Astrocyte (in vitro differentiated cells and primary cell): Measurements from ENCODE around the gene TGFB1. TPM values are rescaled to one million over a fixed set of nuclear protein-coding genes. Genes with fewer than 3 reads are reported as not detected.

ENCODE experiments used
- DNase-seq: peaks from one replicate; pipeline ENCODE4 v3.0.0-alpha.2; 2010; ENCODE audit warnings: low read depth
- FAIRE-seq: peaks from 2 replicates; lab custom pipeline; 2011; peaks lifted over from hg19 to GRCh38; lab: Jason Lieb, UNC
- H2AFZ ChIP-seq: 2 replicates; pipeline ENCODE4 v1.6.0; 2012; ENCODE audit warnings: low read depth, low read length, inconsistent platforms
- H3K27ac ChIP-seq: 2 replicates; pipeline ENCODE4 v1.5.1; 2011; ENCODE audit warnings: low read depth, low read length, inconsistent platforms
- H3K27me3 ChIP-seq: 2 replicates; pipeline ENCODE4 v1.6.0; 2011; ENCODE audit warnings: low read length, inconsistent platforms; ENCODE audit not compliant: insufficient read depth
- H3K36me3 ChIP-seq: 2 replicates; pipeline ENCODE4 v1.5.1; 2011; ENCODE audit warnings: low read length, inconsistent platforms; ENCODE audit not compliant: insufficient read depth
- H3K4me1 ChIP-seq: 2 replicates; pipeline ENCODE4 v1.5.1; 2011; ENCODE audit warnings: low read length, inconsistent platforms; ENCODE audit not compliant: insufficient read depth
- H3K4me2 ChIP-seq: 2 replicates; pipeline ENCODE4 v1.6.0; 2012; ENCODE audit warnings: low read length, inconsistent platforms
- H3K4me3 ChIP-seq: 2 replicates; pipeline ENCODE4 v1.5.1; 2011; ENCODE audit warnings: low read depth, mild to moderate bottlenecking, low read length, inconsistent platforms; ENCODE audit not compliant: insufficient read depth
- H3K79me2 ChIP-seq: 2 replicates; pipeline ENCODE4 v1.6.0; 2012; ENCODE audit warnings: mild to moderate bottlenecking, low read length, inconsistent platforms; ENCODE audit not compliant: insufficient read depth
- H3K9ac ChIP-seq: 2 replicates; pipeline ENCODE4 v1.6.0; 2012; ENCODE audit warnings: mild to moderate bottlenecking, low read length, inconsistent platforms
- H3K9me3 ChIP-seq: 2 replicates; pipeline ENCODE4 v1.5.1; 2012; ENCODE audit warnings: low read depth, mild to moderate bottlenecking, low read length, inconsistent platforms; ENCODE audit not compliant: insufficient read depth
- H4K20me1 ChIP-seq: 2 replicates; pipeline ENCODE4 v1.6.0; 2012; ENCODE audit warnings: low read length, inconsistent platforms; ENCODE audit not compliant: insufficient read depth
- H3K27ac Mint-ChIP-seq: one replicate; pipeline ENCODE4 v1.8.0; 2021; ENCODE audit warnings: mild to moderate bottlenecking, mixed read lengths; ENCODE audit not compliant: unreplicated experiment
- H3K27me3 Mint-ChIP-seq: one replicate; pipeline ENCODE4 v1.8.0; 2021; ENCODE audit warnings: low read depth, mixed read lengths; ENCODE audit not compliant: unreplicated experiment
- H3K36me3 Mint-ChIP-seq: one replicate; pipeline ENCODE4 v1.8.0; 2021; ENCODE audit warnings: low read depth, mixed read lengths; ENCODE audit not compliant: unreplicated experiment
- H3K4me1 Mint-ChIP-seq: one replicate; pipeline ENCODE4 v1.8.0; 2021; ENCODE audit warnings: low read depth, mixed read lengths; ENCODE audit not compliant: unreplicated experiment
- H3K4me3 Mint-ChIP-seq: one replicate; pipeline ENCODE4 v1.8.0; 2021; ENCODE audit warnings: mild to moderate bottlenecking, moderate library complexity, mixed read lengths; ENCODE audit not compliant: unreplicated experiment
- H3K9me3 Mint-ChIP-seq: one replicate; pipeline ENCODE4 v1.8.0; 2021; ENCODE audit warnings: mild to moderate bottlenecking, mixed read lengths; ENCODE audit not compliant: unreplicated experiment
- EZH2 ChIP-seq: IDR thresholded peaks from 2 replicates; pipeline ENCODE4 v1.6.1; 2012; ENCODE audit warnings: mild to moderate bottlenecking, low read length, inconsistent platforms; ENCODE audit not compliant: insufficient read depth
- total RNA-seq: library from RNA; stranded (reverse); gene quantifications from 2 replicates; pipeline ENCODE4 v1.2.1, GENCODE V29; 2021
- TF ChIP-seq, protein P1 (sequence below): IDR thresholded peaks from 2 replicates; pipeline ENCODE4 v1.5.1; 2011; ENCODE audit warnings: low read depth, mild to moderate bottlenecking, inconsistent platforms, low read length, moderate library complexity; ENCODE audit not compliant: insufficient read depth

Gene TGFB1
- total RNA-seq, 1 donor from 2014 or later: 155 TPM

DNA sequence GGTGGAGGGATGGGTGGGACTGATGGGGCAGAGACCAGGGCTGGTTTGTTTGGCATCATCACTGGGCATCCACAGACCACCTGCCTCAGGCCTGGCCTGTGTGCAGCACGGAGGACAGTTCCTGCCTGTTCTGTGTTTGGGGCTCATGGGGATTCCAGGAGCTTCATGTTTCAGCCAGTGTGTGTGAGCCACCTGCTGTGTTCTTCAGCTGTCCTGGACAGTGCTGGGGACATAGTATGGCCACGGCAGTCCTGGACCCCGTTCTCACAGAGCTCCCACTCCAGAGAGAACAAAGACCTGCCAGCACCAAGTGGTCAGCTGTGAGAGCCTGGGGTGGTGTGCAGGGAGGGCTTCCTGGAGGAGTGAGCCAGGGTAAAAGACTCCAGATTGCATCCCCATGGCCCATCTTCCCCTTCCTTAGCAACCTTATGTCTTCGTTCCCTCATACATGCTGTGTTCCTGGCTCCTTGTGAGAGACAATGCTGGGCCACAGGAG, 45.7 kb downstream of the TGFB1 start:
- Histone ChIP-seq H3K27me3 (no peaks in the 10 kb centered on the region), H3K9me3 (no peaks in the 10 kb centered on the region), H3K27ac (peak overlapping the region; percentile 93), H3K9ac (peak overlapping the region; percentile 67), H4K20me1 (peaks cover 55% of the 10 kb centered on the region), H3K4me2 (no peak overlapping the region), H3K36me3 (peaks cover 41% of the 10 kb centered on the region), H3K79me2 (peaks cover 33% of the 10 kb centered on the region), H3K4me1 (peaks cover 22% of the 10 kb centered on the region), H3K4me3 (no peak overlapping the region), H2AFZ (no peak overlapping the region)
- Mint-ChIP-seq H3K36me3 (peaks cover 17% of the 10 kb centered on the region), H3K4me1 (peaks cover 27% of the 10 kb centered on the region), H3K4me3 (no peak overlapping the region), H3K27ac (peak overlapping the region; percentile 100), H3K9me3 (no peaks in the 10 kb centered on the region), H3K27me3 (no peaks in the 10 kb centered on the region)
- no peak for FAIRE-seq
- TF ChIP-seq EZH2: no peak
- TF ChIP-seq, protein P1, sequence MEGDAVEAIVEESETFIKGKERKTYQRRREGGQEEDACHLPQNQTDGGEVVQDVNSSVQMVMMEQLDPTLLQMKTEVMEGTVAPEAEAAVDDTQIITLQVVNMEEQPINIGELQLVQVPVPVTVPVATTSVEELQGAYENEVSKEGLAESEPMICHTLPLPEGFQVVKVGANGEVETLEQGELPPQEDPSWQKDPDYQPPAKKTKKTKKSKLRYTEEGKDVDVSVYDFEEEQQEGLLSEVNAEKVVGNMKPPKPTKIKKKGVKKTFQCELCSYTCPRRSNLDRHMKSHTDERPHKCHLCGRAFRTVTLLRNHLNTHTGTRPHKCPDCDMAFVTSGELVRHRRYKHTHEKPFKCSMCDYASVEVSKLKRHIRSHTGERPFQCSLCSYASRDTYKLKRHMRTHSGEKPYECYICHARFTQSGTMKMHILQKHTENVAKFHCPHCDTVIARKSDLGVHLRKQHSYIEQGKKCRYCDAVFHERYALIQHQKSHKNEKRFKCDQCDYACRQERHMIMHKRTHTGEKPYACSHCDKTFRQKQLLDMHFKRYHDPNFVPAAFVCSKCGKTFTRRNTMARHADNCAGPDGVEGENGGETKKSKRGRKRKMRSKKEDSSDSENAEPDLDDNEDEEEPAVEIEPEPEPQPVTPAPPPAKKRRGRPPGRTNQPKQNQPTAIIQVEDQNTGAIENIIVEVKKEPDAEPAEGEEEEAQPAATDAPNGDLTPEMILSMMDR: no peak
- DNase-seq: no peak

GRCh38 chr19:41307090-41307875, 46.4 kb downstream of the TGFB1 start:
- Histone ChIP-seq H3K36me3 (peaks cover 45% of the 10 kb centered on the region), H3K4me1 (peaks cover 22% of the 10 kb centered on the region), H2AFZ (no peak overlapping the region), H4K20me1 (peaks cover 48% of the 10 kb centered on the region), H3K9ac (peak overlapping the region; percentile 67), H3K27ac (no peak overlapping the region), H3K79me2 (peaks cover 26% of the 10 kb centered on the region), H3K9me3 (no peaks in the 10 kb centered on the region), H3K4me3 (no peak overlapping the region), H3K27me3 (no peaks in the 10 kb centered on the region), H3K4me2 (no peak overlapping the region)
- Mint-ChIP-seq H3K9me3 (no peaks in the 10 kb centered on the region), H3K27me3 (no peaks in the 10 kb centered on the region), H3K27ac (peak overlapping the region; percentile 72), H3K36me3 (peaks cover 15% of the 10 kb centered on the region), H3K4me3 (no peak overlapping the region), H3K4me1 (peaks cover 22% of the 10 kb centered on the region)
- FAIRE-seq: no peak
- DNase-seq: no peak
- TF ChIP-seq EZH2: no peak
- TF ChIP-seq, protein P1: no peak
